Measurements from ENCODE around the gene KCTD21.

Gene KCTD21

DNA sequence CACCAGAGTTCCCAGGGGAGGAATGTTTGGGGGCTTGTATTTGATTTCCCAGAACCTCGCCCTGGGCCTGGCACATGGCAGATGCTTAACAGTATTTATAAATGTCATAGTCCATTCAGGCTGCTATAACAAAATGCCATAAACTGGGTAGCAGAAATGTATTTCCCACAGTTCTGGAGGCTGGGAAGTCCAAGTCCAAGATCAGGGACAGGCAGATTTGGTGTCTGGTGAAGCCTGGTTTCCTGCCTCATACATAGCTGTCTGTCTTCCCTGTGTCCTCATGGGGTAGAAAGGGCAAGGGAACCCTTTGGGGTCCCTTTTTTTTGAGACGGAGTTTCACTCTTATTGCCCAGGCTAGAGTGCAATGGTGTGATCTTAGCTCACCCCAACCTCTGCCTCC lies 24.0 kb downstream of the KCTD21 start:
- Histone ChIP-seq H3K4me3 (ENCODE audit: low read length) (no peak overlapping the region), H3K4me2 (ENCODE audit: low read length) (no peak overlapping the region), H3K9ac (ENCODE audit: low read depth, low read length) (no peak overlapping the region), H3K36me3 (ENCODE audit: insufficient read depth, low read length) (no peaks in the 10 kb centered on the region), H3K27me3 (ENCODE audit: control insufficient read depth, insufficient read depth, low read length) (no peaks in the 10 kb centered on the region), H3K4me1 (ENCODE audit: control insufficient read depth, insufficient read depth, low read length) (peaks cover 24% of the 10 kb centered on the region), H3K9me3 (replicated peaks; ENCODE audit: low read length) (no peaks in the 10 kb centered on the region)

DNA sequence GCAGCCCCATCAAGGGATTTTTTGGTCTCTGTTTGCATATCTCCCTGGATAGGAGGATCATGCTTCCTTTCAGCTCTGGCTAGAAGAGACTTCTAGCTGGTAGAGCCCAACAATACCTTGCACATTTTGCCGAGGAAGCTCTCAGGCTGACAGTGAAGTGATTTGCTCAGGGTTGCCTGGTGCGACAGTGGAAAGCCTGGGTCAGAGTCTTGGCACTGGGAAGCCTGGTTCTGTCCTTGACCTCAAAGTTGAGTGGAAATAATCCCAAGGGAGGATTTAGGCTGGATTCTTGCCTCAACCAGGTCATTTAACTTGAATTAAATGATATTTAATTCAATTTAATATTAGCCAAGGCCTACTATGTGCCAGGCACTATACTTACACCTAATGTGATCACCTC lies 24.6 kb downstream of the KCTD21 start:
- no peaks in the 10 kb centered on the region for H3K9me3 ChIP-seq (replicated peaks; ENCODE audit: low read length)
- H3K4me1 ChIP-seq (ENCODE audit: control insufficient read depth, insufficient read depth, low read length), result peaks cover 19% of the 10 kb centered on the region
- H3K9ac ChIP-seq (ENCODE audit: low read depth, low read length), result no peak overlapping the region
- no peaks in the 10 kb centered on the region for H3K27me3 ChIP-seq (ENCODE audit: control insufficient read depth, insufficient read depth, low read length)
- H3K4me3 ChIP-seq (ENCODE audit: low read length), result no peak overlapping the region
- H3K4me2 ChIP-seq (ENCODE audit: low read length), result no peak overlapping the region
- H3K36me3 ChIP-seq (ENCODE audit: insufficient read depth, low read length), result no peaks in the 10 kb centered on the region

DNA sequence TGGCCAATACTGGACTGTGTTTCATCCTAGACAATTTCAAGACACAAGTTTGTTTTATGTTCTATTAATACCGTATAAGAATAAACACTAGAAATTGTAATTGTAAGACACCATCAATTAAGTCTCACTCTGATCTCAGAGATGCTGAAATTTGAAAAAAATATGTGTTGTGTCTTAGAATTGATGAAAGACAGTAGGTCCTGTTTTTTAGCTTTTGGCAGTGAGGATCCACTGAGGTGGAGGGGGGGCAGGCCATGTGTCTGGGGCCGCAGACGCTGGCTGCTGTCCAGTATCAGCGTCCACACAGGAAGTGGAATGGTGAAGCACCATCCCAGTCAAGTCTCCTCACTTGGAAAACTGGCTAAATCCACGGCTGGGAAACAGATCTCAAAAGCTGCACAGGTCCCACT lies 26.5 kb downstream of the KCTD21 start:
- Histone ChIP-seq H3K9me3 (replicated peaks; ENCODE audit: low read length) (no peaks in the 10 kb centered on the region), H3K27me3 (ENCODE audit: control insufficient read depth, insufficient read depth, low read length) (no peaks in the 10 kb centered on the region), H3K4me2 (ENCODE audit: low read length) (no peak overlapping the region), H3K9ac (ENCODE audit: low read depth, low read length) (no peak overlapping the region), H3K36me3 (ENCODE audit: insufficient read depth, low read length) (no peaks in the 10 kb centered on the region), H3K4me1 (ENCODE audit: control insufficient read depth, insufficient read depth, low read length) (peaks cover 4% of the 10 kb centered on the region), H3K4me3 (ENCODE audit: low read length) (no peak overlapping the region)

DNA sequence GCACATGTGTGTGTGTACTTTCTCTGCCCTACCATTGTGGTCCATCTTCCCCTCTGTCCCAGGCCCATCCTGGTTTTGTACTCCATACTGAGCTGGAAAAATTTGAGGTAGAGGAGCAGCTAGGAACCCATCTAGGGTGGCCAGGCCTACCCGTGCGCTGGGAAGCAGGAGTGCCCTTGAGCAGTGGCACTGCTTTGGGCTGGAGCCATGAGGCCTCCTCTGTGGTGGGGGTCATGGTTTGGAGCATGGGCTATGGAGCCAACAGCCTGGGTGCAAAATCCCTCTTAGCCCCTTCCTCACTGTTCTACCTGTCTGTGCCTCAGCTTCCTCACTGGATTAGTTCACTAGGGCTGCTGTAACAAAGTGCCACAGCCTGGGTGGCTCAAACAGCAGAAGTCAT lies 27.1 kb downstream of the KCTD21 start:
- H3K4me3 ChIP-seq (ENCODE audit: low read length), result no peak overlapping the region
- no peak overlapping the region for H3K9ac ChIP-seq (ENCODE audit: low read depth, low read length)
- no peaks in the 10 kb centered on the region for H3K36me3 ChIP-seq (ENCODE audit: insufficient read depth, low read length)
- no peak overlapping the region for H3K4me2 ChIP-seq (ENCODE audit: low read length)
- no peaks in the 10 kb centered on the region for H3K9me3 ChIP-seq (replicated peaks; ENCODE audit: low read length)
- peaks cover 4% of the 10 kb centered on the region for H3K4me1 ChIP-seq (ENCODE audit: control insufficient read depth, insufficient read depth, low read length)
- no peaks in the 10 kb centered on the region for H3K27me3 ChIP-seq (ENCODE audit: control insufficient read depth, insufficient read depth, low read length)

DNA sequence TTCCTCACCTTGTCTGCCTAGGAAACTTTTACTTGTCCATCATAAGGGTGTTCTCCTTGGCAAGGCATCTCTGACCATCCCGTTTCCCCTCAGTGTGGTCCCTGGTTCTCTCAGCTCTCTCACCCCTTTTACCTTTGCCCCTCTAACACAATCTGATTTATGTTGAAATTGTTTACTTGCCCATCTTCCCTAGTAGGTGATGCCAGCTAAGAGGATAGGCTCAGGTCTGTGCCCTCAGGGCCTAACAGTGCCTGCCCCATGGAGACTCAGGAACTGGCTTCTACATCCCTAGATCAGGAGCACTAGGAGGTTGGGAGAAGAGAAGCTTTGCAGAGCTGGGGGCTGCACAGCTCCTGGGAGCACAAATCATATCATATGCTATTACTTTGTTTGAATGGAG lies 27.9 kb downstream of the KCTD21 start:
- Histone ChIP-seq H3K9me3 (replicated peaks; ENCODE audit: low read length) (no peaks in the 10 kb centered on the region), H3K9ac (ENCODE audit: low read depth, low read length) (no peak overlapping the region), H3K36me3 (ENCODE audit: insufficient read depth, low read length) (no peaks in the 10 kb centered on the region)

DNA sequence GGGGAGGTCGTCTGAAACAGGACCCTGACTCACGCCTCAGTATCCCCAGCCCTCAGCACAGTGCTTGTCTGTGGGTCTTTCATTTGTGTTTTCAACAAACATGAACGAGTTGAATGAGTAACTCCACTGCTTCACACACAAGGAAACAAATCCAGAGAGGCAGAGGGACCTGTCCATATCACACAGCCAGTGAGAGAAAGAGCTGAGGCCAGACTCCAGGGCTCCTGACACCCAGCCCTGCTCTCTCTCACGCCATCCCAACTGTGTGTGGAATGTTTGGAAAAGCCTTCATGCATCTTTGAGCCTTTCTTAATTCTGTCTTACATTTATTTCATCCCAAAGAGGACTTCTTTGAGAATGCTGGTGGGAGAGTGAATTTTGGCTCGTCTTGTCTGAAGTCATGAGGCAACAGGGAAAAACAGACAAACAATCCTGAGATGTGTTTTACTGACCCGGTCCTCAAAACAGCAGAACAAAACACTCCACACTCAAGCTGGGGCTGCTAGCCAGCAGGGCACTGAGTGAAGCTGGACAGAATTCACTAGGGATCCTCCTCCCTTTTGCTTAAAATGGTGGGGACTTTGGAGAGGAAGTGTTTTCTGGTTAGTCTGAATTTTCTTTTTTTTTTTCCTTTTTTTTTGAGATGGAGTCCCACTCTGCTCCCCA lies 29.3 kb downstream of the KCTD21 start:
- H3K36me3 ChIP-seq (ENCODE audit: insufficient read depth, low read length), result no peaks in the 10 kb centered on the region
- peaks cover 4% of the 10 kb centered on the region for H3K4me1 ChIP-seq (ENCODE audit: control insufficient read depth, insufficient read depth, low read length)
- no peak overlapping the region for H3K4me3 ChIP-seq (ENCODE audit: low read length)
- no peak overlapping the region for H3K4me2 ChIP-seq (ENCODE audit: low read length)
- no peaks in the 10 kb centered on the region for H3K27me3 ChIP-seq (ENCODE audit: control insufficient read depth, insufficient read depth, low read length)
- H3K9me3 ChIP-seq (replicated peaks; ENCODE audit: low read length), result no peaks in the 10 kb centered on the region
- H3K9ac ChIP-seq (ENCODE audit: low read depth, low read length), result no peak overlapping the region

More for the DNA sequence above, 27.9 kb downstream of the KCTD21 start:
- peaks cover 4% of the 10 kb centered on the region for H3K4me1 ChIP-seq (ENCODE audit: control insufficient read depth, insufficient read depth, low read length)
- no peaks in the 10 kb centered on the region for H3K27me3 ChIP-seq (ENCODE audit: control insufficient read depth, insufficient read depth, low read length)
- no peak overlapping the region for H3K4me3 ChIP-seq (ENCODE audit: low read length)
- H3K4me2 ChIP-seq (ENCODE audit: low read length), result no peak overlapping the region

DNA sequence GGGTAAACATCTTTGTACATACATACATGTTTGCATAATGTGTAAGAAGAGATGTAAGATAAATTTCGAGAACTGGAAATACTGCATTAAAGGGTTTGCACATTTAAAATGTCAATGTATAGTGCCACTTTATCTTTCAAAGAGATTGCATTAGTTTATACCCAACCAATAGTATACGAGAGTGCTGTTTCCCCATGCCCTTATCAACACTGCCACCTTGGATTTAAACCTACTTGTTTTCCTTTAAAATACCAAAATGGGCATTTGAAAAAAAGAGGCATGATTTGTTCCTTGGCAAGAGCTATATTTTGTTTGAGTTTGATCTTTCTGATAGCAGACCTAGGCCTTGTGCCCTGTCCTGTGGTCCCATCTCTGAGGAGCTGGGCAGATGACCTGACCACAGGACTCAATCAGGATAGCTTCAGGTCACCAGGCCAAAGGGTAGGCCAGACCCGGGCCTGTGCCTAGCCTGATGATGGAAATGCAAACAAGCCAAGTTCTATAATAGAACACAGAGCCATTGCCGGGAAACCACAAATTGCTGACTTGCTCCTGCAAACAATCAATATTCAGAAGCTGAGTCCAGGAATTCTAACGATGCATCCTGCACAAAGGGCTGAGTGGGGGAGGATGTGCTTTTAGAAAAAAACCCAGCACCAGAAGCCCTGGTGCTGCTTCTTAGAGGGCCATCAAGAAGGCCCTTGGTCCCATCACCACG lies 32.1 kb downstream of the KCTD21 start:
- Histone ChIP-seq H3K4me1 (ENCODE audit: control insufficient read depth, insufficient read depth, low read length) (no peaks in the 10 kb centered on the region), H3K36me3 (ENCODE audit: insufficient read depth, low read length) (no peaks in the 10 kb centered on the region), H3K9me3 (replicated peaks; ENCODE audit: low read length) (no peaks in the 10 kb centered on the region), H3K27me3 (ENCODE audit: control insufficient read depth, insufficient read depth, low read length) (no peaks in the 10 kb centered on the region), H3K4me3 (ENCODE audit: low read length) (no peak overlapping the region), H3K9ac (ENCODE audit: low read depth, low read length) (no peak overlapping the region), H3K4me2 (ENCODE audit: low read length) (no peak overlapping the region)

DNA sequence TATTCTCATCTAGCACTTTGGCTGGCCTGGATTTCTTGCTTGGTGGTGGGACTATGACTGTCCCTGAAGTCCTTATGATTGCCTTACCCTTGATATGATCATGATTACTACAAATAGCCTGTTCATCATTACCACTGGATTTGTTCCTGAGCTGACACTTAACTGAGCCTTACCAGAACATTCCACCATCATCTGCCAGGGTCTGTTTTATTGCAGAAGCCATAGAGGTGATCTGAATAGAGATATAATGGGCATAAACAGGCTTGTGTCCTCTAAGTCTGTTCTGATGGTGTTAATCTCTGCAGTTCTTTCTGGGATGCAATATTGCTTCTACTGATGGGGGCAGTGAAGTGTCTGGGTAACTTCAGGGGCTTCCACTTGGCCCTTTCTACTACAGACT lies 36.6 kb downstream of the KCTD21 start:
- H3K27me3 ChIP-seq (ENCODE audit: control insufficient read depth, insufficient read depth, low read length), result no peaks in the 10 kb centered on the region
- H3K4me1 ChIP-seq (ENCODE audit: control insufficient read depth, insufficient read depth, low read length), result no peaks in the 10 kb centered on the region
- H3K36me3 ChIP-seq (ENCODE audit: insufficient read depth, low read length), result no peaks in the 10 kb centered on the region

DNA sequence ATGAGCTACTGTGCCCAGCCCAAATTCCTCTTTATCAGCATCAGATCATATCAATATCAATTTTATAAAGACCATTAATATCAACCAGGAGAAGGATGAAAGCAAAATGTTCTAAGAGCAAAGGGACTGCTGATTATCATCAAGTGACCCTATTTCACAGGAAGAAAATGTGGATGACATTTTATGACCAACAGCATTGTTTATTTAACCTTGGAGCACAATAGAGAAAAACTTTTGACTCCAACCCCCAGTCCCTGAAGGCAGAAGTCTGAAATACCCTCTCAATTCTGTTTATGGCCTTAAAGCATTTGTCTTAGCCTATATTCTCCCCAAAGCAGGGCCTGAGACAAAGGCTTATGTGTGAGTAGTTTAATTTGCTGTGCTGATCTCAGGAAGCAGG lies 37.7 kb downstream of the KCTD21 start:
- Histone ChIP-seq H3K9ac (ENCODE audit: low read depth, low read length) (no peak overlapping the region), H3K36me3 (ENCODE audit: insufficient read depth, low read length) (no peaks in the 10 kb centered on the region), H3K9me3 (replicated peaks; ENCODE audit: low read length) (no peaks in the 10 kb centered on the region), H3K4me2 (ENCODE audit: low read length) (no peak overlapping the region), H3K4me1 (ENCODE audit: control insufficient read depth, insufficient read depth, low read length) (no peaks in the 10 kb centered on the region), H3K4me3 (ENCODE audit: low read length) (no peak overlapping the region), H3K27me3 (ENCODE audit: control insufficient read depth, insufficient read depth, low read length) (no peaks in the 10 kb centered on the region)

More for the DNA sequence above, 36.6 kb downstream of the KCTD21 start:
- Histone ChIP-seq H3K4me3 (ENCODE audit: low read length) (no peak overlapping the region), H3K9ac (ENCODE audit: low read depth, low read length) (no peak overlapping the region), H3K9me3 (replicated peaks; ENCODE audit: low read length) (no peaks in the 10 kb centered on the region), H3K4me2 (ENCODE audit: low read length) (no peak overlapping the region)

DNA sequence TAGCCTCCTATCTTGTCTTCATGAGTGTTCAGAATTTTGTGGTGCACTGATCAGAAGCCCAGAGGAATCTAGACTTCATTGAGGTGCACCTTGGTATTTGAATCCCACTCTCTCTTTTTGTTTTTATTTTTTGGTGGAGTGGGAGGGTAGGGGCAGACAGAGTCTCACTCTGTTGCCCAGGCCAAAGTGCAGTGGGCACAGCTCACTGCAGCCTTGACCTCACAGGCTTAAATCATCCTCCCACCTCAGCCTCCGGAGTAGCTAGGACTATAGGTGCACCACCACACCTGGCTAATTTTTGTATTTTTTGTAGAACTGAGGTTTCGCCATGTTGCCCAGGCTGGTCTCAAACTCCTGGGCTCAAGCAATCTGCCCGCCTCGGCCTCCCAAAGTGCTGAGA lies 38.1 kb downstream of the KCTD21 start:
- no peaks in the 10 kb centered on the region for H3K4me1 ChIP-seq (ENCODE audit: control insufficient read depth, insufficient read depth, low read length)
- H3K36me3 ChIP-seq (ENCODE audit: insufficient read depth, low read length), result no peaks in the 10 kb centered on the region
- no peaks in the 10 kb centered on the region for H3K27me3 ChIP-seq (ENCODE audit: control insufficient read depth, insufficient read depth, low read length)

DNA sequence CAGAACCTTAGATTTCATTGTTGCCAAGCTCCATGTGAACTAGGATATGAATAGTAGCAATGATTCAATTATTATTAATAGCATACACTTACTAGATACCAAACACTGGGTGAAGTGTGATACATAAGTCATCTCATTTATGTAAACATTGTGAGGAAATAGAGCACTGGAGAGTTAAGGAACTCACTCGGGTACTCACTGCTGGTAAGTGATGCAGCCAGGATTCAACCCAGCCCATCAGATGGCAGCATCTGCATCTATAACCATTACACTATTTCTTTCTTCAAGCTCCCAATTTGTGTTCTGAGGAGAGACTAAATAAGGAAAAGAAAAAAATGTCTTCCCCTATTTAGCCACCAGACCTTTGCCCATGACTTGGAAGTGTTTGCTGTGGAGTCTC lies 38.8 kb downstream of the KCTD21 start:
- Histone ChIP-seq H3K27me3 (ENCODE audit: control insufficient read depth, insufficient read depth, low read length) (no peaks in the 10 kb centered on the region), H3K36me3 (ENCODE audit: insufficient read depth, low read length) (no peaks in the 10 kb centered on the region), H3K4me2 (ENCODE audit: low read length) (no peak overlapping the region), H3K4me3 (ENCODE audit: low read length) (no peak overlapping the region), H3K9me3 (replicated peaks; ENCODE audit: low read length) (no peaks in the 10 kb centered on the region), H3K9ac (ENCODE audit: low read depth, low read length) (no peak overlapping the region), H3K4me1 (ENCODE audit: control insufficient read depth, insufficient read depth, low read length) (no peaks in the 10 kb centered on the region)

More for the DNA sequence above, 38.1 kb downstream of the KCTD21 start:
- Histone ChIP-seq H3K4me2 (ENCODE audit: low read length) (no peak overlapping the region), H3K4me3 (ENCODE audit: low read length) (no peak overlapping the region), H3K9me3 (replicated peaks; ENCODE audit: low read length) (no peaks in the 10 kb centered on the region), H3K9ac (ENCODE audit: low read depth, low read length) (no peak overlapping the region)

DNA sequence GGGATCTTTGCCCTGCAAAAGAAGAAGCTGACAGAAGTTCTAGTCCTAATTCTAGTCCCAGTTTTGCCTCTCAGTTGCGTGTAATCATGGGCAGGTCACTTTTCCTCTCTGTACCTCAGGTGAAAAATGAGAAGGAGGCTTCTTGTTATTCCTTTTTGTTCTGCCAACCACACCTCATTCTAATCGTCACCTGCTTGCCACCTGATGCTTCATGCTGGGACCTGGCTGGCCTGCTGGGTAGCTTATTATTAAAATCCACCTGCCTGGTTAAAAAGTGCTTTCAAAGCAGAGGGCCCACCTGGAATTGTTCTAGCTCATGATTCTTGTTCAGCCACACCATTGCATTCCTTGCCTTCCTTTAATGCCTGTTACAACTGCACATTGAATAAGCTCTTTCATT lies 40.6 kb downstream of the KCTD21 start:
- no peaks in the 10 kb centered on the region for H3K9me3 ChIP-seq (replicated peaks; ENCODE audit: low read length)

More for the DNA sequence above, 40.6 kb downstream of the KCTD21 start:
- H3K4me3 ChIP-seq (ENCODE audit: low read length), result no peak overlapping the region
- H3K4me2 ChIP-seq (ENCODE audit: low read length), result no peak overlapping the region
- no peaks in the 10 kb centered on the region for H3K36me3 ChIP-seq (ENCODE audit: insufficient read depth, low read length)
- no peak overlapping the region for H3K9ac ChIP-seq (ENCODE audit: low read depth, low read length)
- no peaks in the 10 kb centered on the region for H3K27me3 ChIP-seq (ENCODE audit: control insufficient read depth, insufficient read depth, low read length)
- H3K4me1 ChIP-seq (ENCODE audit: control insufficient read depth, insufficient read depth, low read length), result no peaks in the 10 kb centered on the region

Measured in skeletal muscle satellite cell (primary cell).